ENCODE results near the gene KCNJ6. TPM values are rescaled to one million over a fixed set of nuclear protein-coding genes. Genes with fewer than 3 reads are reported as not detected.

KCNJ6 gene
- total RNA-seq, 1 experiment from 2014 or later = not detected

- no peak for TF ChIP-seq EZH2 (IDR thresholded peaks at IDR 0.05)
- TF ChIP-seq POLR2A (IDR thresholded peaks at IDR 0.05; ENCODE audit: borderline replicate concordance, extremely low read depth, insufficient read depth, insufficient read length) = no peak
- no peak for TF ChIP-seq JUND (IDR thresholded peaks at IDR 0.05)
- TF ChIP-seq SRF (IDR thresholded peaks at IDR 0.05; ENCODE audit: low read depth) = no peak
- ATAC-seq = no peak
- no peaks in the 10 kb centered on the region for H3K79me2 ChIP-seq (ENCODE audit: insufficient read depth, low read length)
- no peak overlapping the region for H2AFZ ChIP-seq (ENCODE audit: low read depth, low read length, poor library complexity, severe bottlenecking)
- ChIA-PET RAD21 (ENCODE audit: low non-redundant PET in 1 of 2, low total read pairs in 2 of 2, uncharacterized antibody in 2 of 2, unreplicated experiment in 2 of 2) (no interaction called here), POLR2A (no interaction called here), CTCF (no interaction called here)
- no peak overlapping the region for H3K4me3 ChIP-seq (replicated peaks in 1 of 2; ENCODE audit: low read depth in 1 of 2, low read length in 2 of 2)
- H3K4me2 ChIP-seq (ENCODE audit: low read length) = no peak overlapping the region
- H3K36me3 ChIP-seq (ENCODE audit: control insufficient read depth in 1 of 2, insufficient read depth in 2 of 2, low read length in 2 of 2) = no peaks in the 10 kb centered on the region
- no peaks in the 10 kb centered on the region for H3K9me3 ChIP-seq (ENCODE audit: control insufficient read depth in 1 of 2, insufficient read depth in 1 of 2, low read depth in 1 of 2, low read length in 2 of 2)
- BruUV-seq (replicated peaks) = no TSS peak
- H3K27ac ChIP-seq (ENCODE audit: low read depth, low read length) = no peak overlapping the region
- no peaks in the 10 kb centered on the region for H4K20me1 ChIP-seq (ENCODE audit: insufficient read depth)
- H3K4me1 ChIP-seq (ENCODE audit: control insufficient read depth in 1 of 2, insufficient read depth in 2 of 2, low read length in 2 of 2) = no peaks in the 10 kb centered on the region
- no peak overlapping the region for H3K9ac ChIP-seq (ENCODE audit: low read length)
- H3K9me2 ChIP-seq (ENCODE audit: insufficient read depth) = no peaks in the 10 kb centered on the region
- intact Hi-C loops (cut with micrococcal nuclease) = no loop called here
- peaks cover 9% of the 10 kb centered on the region; the same call in 1 of the 2 replicates for H3K27me3 ChIP-seq (ENCODE audit: insufficient read depth, low read length)
- DNase-seq (ENCODE audit: low read depth, low spot score) = no peak
These were observed 293.1 kb downstream of the KCNJ6 start for GRCh38 chr21:37623183-37623582.

GRCh38 chr21:37622755-37623154 lies 293.5 kb downstream of the KCNJ6 start:
- DNase-seq (ENCODE audit: low read depth, low spot score) (no peak), ATAC-seq (no peak)
- H2AFZ ChIP-seq (ENCODE audit: low read depth, low read length, poor library complexity, severe bottlenecking) = no peak overlapping the region
- H3K9ac ChIP-seq (ENCODE audit: low read length) = no peak overlapping the region
- no peak overlapping the region for H3K4me3 ChIP-seq (replicated peaks in 1 of 2; ENCODE audit: low read depth in 1 of 2, low read length in 2 of 2)
- no peaks in the 10 kb centered on the region for H3K9me3 ChIP-seq (ENCODE audit: control insufficient read depth in 1 of 2, insufficient read depth in 1 of 2, low read depth in 1 of 2, low read length in 2 of 2)
- intact Hi-C loops (cut with micrococcal nuclease) = no loop called here
- BruUV-seq (replicated peaks) = no TSS peak
- H3K27ac ChIP-seq (ENCODE audit: low read depth, low read length) = no peak overlapping the region
- no peaks in the 10 kb centered on the region for H3K79me2 ChIP-seq (ENCODE audit: insufficient read depth, low read length)
- H3K36me3 ChIP-seq (ENCODE audit: control insufficient read depth in 1 of 2, insufficient read depth in 2 of 2, low read length in 2 of 2) = no peaks in the 10 kb centered on the region
- no peak overlapping the region for H3K4me2 ChIP-seq (ENCODE audit: low read length)
- ChIA-PET POLR2A (no interaction called here), RAD21 (ENCODE audit: low non-redundant PET in 1 of 2, low total read pairs in 2 of 2, uncharacterized antibody in 2 of 2, unreplicated experiment in 2 of 2) (no interaction called here), CTCF (no interaction called here)
- no peaks in the 10 kb centered on the region for H3K9me2 ChIP-seq (ENCODE audit: insufficient read depth)
- no peaks in the 10 kb centered on the region for H4K20me1 ChIP-seq (ENCODE audit: insufficient read depth)
- H3K27me3 ChIP-seq (ENCODE audit: insufficient read depth, low read length) = peaks cover 11% of the 10 kb centered on the region; the same call in 1 of the 2 replicates
- no peaks in the 10 kb centered on the region for H3K4me1 ChIP-seq (ENCODE audit: control insufficient read depth in 1 of 2, insufficient read depth in 2 of 2, low read length in 2 of 2)
- TF ChIP-seq, protein P1, sequence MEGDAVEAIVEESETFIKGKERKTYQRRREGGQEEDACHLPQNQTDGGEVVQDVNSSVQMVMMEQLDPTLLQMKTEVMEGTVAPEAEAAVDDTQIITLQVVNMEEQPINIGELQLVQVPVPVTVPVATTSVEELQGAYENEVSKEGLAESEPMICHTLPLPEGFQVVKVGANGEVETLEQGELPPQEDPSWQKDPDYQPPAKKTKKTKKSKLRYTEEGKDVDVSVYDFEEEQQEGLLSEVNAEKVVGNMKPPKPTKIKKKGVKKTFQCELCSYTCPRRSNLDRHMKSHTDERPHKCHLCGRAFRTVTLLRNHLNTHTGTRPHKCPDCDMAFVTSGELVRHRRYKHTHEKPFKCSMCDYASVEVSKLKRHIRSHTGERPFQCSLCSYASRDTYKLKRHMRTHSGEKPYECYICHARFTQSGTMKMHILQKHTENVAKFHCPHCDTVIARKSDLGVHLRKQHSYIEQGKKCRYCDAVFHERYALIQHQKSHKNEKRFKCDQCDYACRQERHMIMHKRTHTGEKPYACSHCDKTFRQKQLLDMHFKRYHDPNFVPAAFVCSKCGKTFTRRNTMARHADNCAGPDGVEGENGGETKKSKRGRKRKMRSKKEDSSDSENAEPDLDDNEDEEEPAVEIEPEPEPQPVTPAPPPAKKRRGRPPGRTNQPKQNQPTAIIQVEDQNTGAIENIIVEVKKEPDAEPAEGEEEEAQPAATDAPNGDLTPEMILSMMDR (IDR thresholded peaks at IDR 0.05 in 2 of 3, conservative IDR thresholded peaks at IDR 0.05 in 1 of 3; ENCODE audit: borderline replicate concordance in 1 of 3, insufficient read depth in 1 of 3, low read depth in 2 of 3, low read length in 2 of 3) = no peak
- TF ChIP-seq ATF3 (IDR thresholded peaks at IDR 0.05) (no peak), SIN3A (IDR thresholded peaks at IDR 0.05; ENCODE audit: low read depth) (no peak), JUND (IDR thresholded peaks at IDR 0.05) (no peak), TCF7L2 (IDR thresholded peaks at IDR 0.05; ENCODE audit: borderline replicate concordance, extremely low read depth, insufficient read depth, insufficient read length) (no peak), CBX3 (IDR thresholded peaks at IDR 0.05; ENCODE audit: low read depth) (no peak), RAD21 (IDR thresholded peaks at IDR 0.05; ENCODE audit: low read depth) (no peak), ELF1 (IDR thresholded peaks at IDR 0.05; ENCODE audit: borderline replicate concordance, low read depth) (no peak), SRF (IDR thresholded peaks at IDR 0.05; ENCODE audit: low read depth) (no peak), ZFX (IDR thresholded peaks at IDR 0.05) (no peak), POLR2A (IDR thresholded peaks at IDR 0.05; ENCODE audit: borderline replicate concordance, extremely low read depth, insufficient read depth, insufficient read length) (no peak), EGR1 (IDR thresholded peaks at IDR 0.05; ENCODE audit: low read depth) (no peak), CEBPB (IDR thresholded peaks at IDR 0.05; ENCODE audit: low read depth) (no peak), SP1 (IDR thresholded peaks at IDR 0.05; ENCODE audit: low read depth) (no peak)
- TF ChIP-seq, protein P2, sequence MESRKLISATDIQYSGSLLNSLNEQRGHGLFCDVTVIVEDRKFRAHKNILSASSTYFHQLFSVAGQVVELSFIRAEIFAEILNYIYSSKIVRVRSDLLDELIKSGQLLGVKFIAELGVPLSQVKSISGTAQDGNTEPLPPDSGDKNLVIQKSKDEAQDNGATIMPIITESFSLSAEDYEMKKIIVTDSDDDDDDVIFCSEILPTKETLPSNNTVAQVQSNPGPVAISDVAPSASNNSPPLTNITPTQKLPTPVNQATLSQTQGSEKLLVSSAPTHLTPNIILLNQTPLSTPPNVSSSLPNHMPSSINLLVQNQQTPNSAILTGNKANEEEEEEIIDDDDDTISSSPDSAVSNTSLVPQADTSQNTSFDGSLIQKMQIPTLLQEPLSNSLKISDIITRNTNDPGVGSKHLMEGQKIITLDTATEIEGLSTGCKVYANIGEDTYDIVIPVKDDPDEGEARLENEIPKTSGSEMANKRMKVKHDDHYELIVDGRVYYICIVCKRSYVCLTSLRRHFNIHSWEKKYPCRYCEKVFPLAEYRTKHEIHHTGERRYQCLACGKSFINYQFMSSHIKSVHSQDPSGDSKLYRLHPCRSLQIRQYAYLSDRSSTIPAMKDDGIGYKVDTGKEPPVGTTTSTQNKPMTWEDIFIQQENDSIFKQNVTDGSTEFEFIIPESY (IDR thresholded peaks at IDR 0.05; ENCODE audit: extremely low read depth, insufficient replicate concordance, low read length) = no peak
- TF ChIP-seq, protein P3, sequence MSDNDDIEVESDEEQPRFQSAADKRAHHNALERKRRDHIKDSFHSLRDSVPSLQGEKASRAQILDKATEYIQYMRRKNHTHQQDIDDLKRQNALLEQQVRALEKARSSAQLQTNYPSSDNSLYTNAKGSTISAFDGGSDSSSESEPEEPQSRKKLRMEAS (IDR thresholded peaks at IDR 0.05) = no peak

Data from HCT116 (cell line).